Activated CD4-positive, alpha-beta memory T cell treated with anti-CD3 and anti-CD28 coated beads for 36 hours (primary cell): ENCODE results near the gene TENT5C. TPM values are rescaled to one million over a fixed set of nuclear protein-coding genes. Genes with fewer than 3 reads are reported as not detected.
A peak's percentile ranks its signal among the peaks of the same experiment; 100 is the strongest.

ENCODE experiments used
- CTCF ChIA-PET: fragments of 350-600 bp; sonication (Branson Sonifier 250); formaldehyde crosslinking; loops from one replicate; lab custom pipeline; 2021; ENCODE audit warnings: antibody characterized with exemption, inconsistent platforms; lab: Charles Lee
- POLR2A ChIA-PET: fragments of 350-600 bp; sonication (Branson Sonifier 250); formaldehyde crosslinking; loops from one replicate; lab custom pipeline; 2021; ENCODE audit warnings: antibody characterized with exemption; lab: Charles Lee
- DNase-seq: peaks from one replicate; pipeline ENCODE4 v3.0.0-alpha.2; 2020
- H3K27ac Mint-ChIP-seq: one replicate; pipeline ENCODE4 v1.8.0; 2021; ENCODE audit warnings: mixed read lengths
- H3K27me3 Mint-ChIP-seq: one replicate; pipeline ENCODE4 v1.8.0; 2021; ENCODE audit warnings: mixed read lengths
- H3K36me3 Mint-ChIP-seq: one replicate; pipeline ENCODE4 v1.8.0; 2021; ENCODE audit warnings: mixed read lengths
- H3K4me1 Mint-ChIP-seq: one replicate; pipeline ENCODE4 v1.8.0; 2021; ENCODE audit warnings: low read depth, mixed read lengths
- H3K4me3 Mint-ChIP-seq: one replicate; pipeline ENCODE4 v1.8.0; 2021; ENCODE audit warnings: mild to moderate bottlenecking, mixed read lengths
- H3K9me3 Mint-ChIP-seq: one replicate; pipeline ENCODE4 v1.8.0; 2021; ENCODE audit warnings: mixed read lengths
- intact Hi-C: fragments of 100-400 bp; cut with micrococcal nuclease; formaldehyde crosslinking; loops from one replicate; pipeline ENCODE4 v1.15.1; 2023
- total RNA-seq, 2 experiments: library from RNA; stranded (reverse); gene quantifications; one replicate each; pipeline ENCODE4 v1.2.3, GENCODE V29; 2021

TENT5C gene
- total RNA-seq, 2 experiments from 2014 or later = 13.8 to 14.0 TPM

DNA sequence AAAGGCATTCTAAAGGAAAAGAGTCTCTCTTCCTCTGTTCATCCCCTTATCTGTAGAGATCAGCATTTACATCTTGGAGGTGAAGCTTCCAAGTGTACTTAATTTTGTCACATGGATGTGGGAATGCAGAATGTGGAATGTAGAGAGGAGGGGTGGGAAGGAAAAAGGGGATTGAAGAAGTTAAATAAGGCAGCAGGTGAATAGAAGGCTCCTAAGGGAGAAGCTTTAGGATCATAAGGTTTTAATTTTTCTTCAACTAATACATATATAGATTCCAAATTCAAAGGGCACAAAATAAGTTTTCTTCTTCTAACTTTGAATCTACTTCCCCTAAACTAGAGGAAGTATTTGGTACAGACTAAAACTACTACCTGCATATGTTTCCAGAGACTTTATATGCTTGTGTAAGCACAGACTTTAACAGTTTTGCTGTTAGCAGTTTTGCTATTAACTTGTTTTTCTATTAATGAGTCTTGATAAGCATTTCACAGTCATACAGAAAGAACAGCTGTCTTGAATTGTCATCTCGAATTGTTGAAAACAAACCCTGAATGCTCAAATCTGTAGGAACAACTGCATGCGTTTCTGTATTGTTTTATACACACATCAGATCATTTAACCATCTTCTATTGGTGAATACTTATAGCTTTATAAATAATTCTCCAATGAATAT lies 12.7 kb downstream of the TENT5C start:
- POLR2A ChIA-PET = interaction anchor here (0.8 to 3.5 kb wide), 8 partner anchors 9 to 48 kb away, joined by 3 to 26 read pairs (median 4); partner anchors contain the start of gene TENT5C
- no peak overlapping the region for H3K27ac Mint-ChIP-seq
- H3K4me3 Mint-ChIP-seq = no peak overlapping the region
- no peak for DNase-seq
- H3K4me1 Mint-ChIP-seq = peaks cover 75% of the 10 kb centered on the region
- no peaks in the 10 kb centered on the region for H3K27me3 Mint-ChIP-seq
- CTCF ChIA-PET = interaction anchor here (1.1 to 2.4 kb wide), 7 partner anchors 11 to 83 kb away, joined by 3 to 15 read pairs (median 7); no protein-coding TSS in a partner anchor
- peaks cover 22% of the 10 kb centered on the region for H3K36me3 Mint-ChIP-seq
- intact Hi-C loops = loop anchor here (1.0 to 2.0 kb wide), 3 partner anchors 14 to 84 kb away; no protein-coding TSS in a partner anchor
- no peaks in the 10 kb centered on the region for H3K9me3 Mint-ChIP-seq

DNA sequence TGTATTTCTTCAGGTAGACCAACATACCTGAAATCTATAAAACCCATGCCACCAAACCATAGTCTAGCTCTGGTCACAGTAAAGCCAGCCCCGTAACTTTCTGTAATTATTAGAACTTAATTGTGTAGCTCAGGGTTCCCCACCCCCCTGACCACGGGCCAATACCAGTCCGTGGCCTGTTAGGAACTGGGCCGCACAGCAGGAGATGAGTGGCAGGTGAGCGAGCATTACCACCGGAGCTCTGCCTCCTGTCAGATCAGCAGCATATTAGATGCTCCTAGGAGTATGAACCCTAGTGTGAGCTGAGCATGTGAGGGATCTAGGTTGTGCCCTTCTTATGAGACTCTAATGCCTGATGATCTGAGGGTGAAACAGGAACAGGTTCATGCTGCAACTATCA lies 14.6 kb downstream of the TENT5C start:
- DNase-seq = no peak
- Mint-ChIP-seq H3K36me3 (peaks cover 37% of the 10 kb centered on the region), H3K9me3 (no peaks in the 10 kb centered on the region), H3K4me3 (no peak overlapping the region), H3K4me1 (peaks cover 57% of the 10 kb centered on the region), H3K27ac (no peak overlapping the region), H3K27me3 (no peaks in the 10 kb centered on the region)
- POLR2A ChIA-PET = interaction anchor here (2.1 kb wide), 1 partner anchor 14 kb away, joined by 5 read pairs; the partner anchor contains the start of gene TENT5C
- CTCF ChIA-PET = no interaction called here
- intact Hi-C loops = no loop called here

DNA sequence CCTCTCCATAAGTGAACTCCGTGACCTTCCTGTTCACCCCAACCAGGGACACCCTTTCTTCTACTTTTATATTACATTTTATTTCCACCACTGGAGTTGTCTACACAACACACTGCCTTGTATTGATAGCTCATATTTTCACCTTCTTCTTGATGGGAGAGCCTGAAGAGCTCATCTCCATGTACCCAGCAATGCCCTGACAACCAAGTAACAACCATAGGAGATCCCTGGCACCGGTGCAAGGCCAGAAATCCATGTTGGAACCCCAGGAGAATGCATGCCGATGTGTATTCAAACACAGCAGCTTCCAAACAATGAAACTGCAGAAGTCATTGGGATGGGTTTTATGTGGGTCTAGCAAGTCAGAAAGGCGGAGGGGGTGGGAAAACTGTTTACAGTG lies 15.5 kb downstream of the TENT5C start:
- Mint-ChIP-seq H3K27ac (no peak overlapping the region), H3K27me3 (no peaks in the 10 kb centered on the region), H3K36me3 (peaks cover 36% of the 10 kb centered on the region), H3K4me1 (peaks cover 48% of the 10 kb centered on the region), H3K4me3 (no peak overlapping the region), H3K9me3 (no peaks in the 10 kb centered on the region)
- CTCF ChIA-PET = interaction anchor here (1.2 to 2.2 kb wide), 2 partner anchors 35 to 137 kb away, joined by 4 to 5 read pairs; no protein-coding TSS in a partner anchor
- intact Hi-C loops = no loop called here
- POLR2A ChIA-PET = interaction anchor here (2.1 kb wide), 1 partner anchor 15 kb away, joined by 5 read pairs; the partner anchor contains the start of gene TENT5C
- no peak for DNase-seq

DNA sequence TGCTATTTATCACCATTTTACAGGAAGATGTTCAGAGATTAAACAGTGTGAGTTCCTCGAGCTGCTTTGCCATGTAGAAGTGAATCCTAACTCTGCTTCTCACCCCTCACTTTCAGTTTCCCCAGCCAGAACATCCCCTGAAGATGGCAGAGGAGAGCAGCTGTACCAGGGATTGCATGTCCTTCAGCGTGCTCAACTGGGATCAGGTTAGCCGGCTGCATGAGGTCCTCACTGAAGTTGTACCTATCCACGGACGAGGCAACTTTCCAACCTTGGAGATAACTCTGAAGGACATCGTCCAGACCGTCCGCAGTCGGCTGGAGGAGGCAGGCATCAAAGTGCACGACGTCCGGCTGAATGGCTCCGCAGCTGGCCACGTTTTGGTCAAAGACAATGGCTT lies 16.9 kb downstream of the TENT5C start:
- POLR2A ChIA-PET = interaction anchor here (0.7 kb wide), 2 partner anchors 37 to 621 kb away, joined by 3 to 4 read pairs; no protein-coding TSS in a partner anchor
- Mint-ChIP-seq H3K27ac (peak overlapping the region; percentile 26), H3K4me3 (no peak overlapping the region), H3K27me3 (no peaks in the 10 kb centered on the region), H3K4me1 (peaks cover 38% of the 10 kb centered on the region), H3K9me3 (no peaks in the 10 kb centered on the region), H3K36me3 (peaks cover 33% of the 10 kb centered on the region)
- intact Hi-C loops = no loop called here
- CTCF ChIA-PET = interaction anchor here (0.6 to 3.1 kb wide), 7 partner anchors 15 to 135 kb away, joined by 3 to 11 read pairs (median 3); no protein-coding TSS in a partner anchor
- no peak for DNase-seq

DNA sequence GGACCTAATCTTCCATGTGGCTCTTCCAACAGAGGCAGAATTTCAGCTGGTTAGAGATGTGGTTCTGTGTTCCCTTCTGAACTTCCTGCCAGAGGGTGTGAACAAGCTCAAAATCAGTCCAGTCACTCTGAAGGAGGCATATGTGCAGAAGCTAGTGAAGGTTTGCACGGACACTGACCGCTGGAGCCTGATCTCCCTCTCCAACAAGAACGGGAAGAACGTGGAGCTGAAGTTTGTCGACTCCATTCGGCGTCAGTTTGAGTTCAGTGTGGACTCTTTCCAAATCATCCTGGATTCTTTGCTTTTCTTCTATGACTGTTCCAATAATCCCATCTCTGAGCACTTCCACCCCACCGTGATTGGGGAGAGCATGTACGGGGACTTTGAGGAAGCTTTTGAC lies 17.3 kb downstream of the TENT5C start:
- ChIA-PET POLR2A (no interaction called here), CTCF (interaction anchor here (0.6 to 3.1 kb wide), 6 partner anchors 16 to 135 kb away, joined by 3 to 11 read pairs (median 4); no protein-coding TSS in a partner anchor)
- H3K4me3 Mint-ChIP-seq = no peak overlapping the region
- H3K36me3 Mint-ChIP-seq = peaks cover 33% of the 10 kb centered on the region
- H3K27ac Mint-ChIP-seq = no peak overlapping the region
- intact Hi-C loops = no loop called here
- no peaks in the 10 kb centered on the region for H3K27me3 Mint-ChIP-seq
- no peak for DNase-seq
- peaks cover 34% of the 10 kb centered on the region for H3K4me1 Mint-ChIP-seq
- no peaks in the 10 kb centered on the region for H3K9me3 Mint-ChIP-seq

DNA sequence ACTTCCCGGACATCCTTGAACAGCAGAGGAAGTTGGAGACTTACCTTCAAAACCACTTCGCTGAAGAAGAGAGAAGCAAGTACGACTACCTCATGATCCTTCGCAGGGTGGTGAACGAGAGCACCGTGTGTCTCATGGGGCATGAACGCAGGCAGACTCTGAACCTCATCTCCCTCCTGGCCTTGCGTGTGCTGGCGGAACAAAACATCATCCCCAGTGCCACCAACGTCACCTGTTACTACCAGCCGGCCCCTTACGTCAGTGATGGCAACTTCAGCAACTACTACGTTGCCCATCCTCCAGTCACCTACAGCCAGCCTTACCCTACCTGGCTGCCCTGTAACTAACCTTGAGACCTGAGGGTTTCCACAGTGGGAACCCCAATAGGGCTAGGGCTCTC lies 17.9 kb downstream of the TENT5C start:
- H3K4me1 Mint-ChIP-seq = peaks cover 29% of the 10 kb centered on the region
- ChIA-PET POLR2A (interaction anchor here (0.6 kb wide), 1 partner anchor 89 kb away, joined by 3 read pairs; no protein-coding TSS in a partner anchor), CTCF (interaction anchor here (1.0 to 3.1 kb wide), 3 partner anchors 16 to 51 kb away, joined by 3 to 11 read pairs (median 3); no protein-coding TSS in a partner anchor)
- H3K36me3 Mint-ChIP-seq = peaks cover 33% of the 10 kb centered on the region
- intact Hi-C loops = no loop called here
- H3K27me3 Mint-ChIP-seq = no peaks in the 10 kb centered on the region
- no peak overlapping the region for H3K4me3 Mint-ChIP-seq
- H3K27ac Mint-ChIP-seq = no peak overlapping the region
- H3K9me3 Mint-ChIP-seq = no peaks in the 10 kb centered on the region
- DNase-seq = no peak

DNA sequence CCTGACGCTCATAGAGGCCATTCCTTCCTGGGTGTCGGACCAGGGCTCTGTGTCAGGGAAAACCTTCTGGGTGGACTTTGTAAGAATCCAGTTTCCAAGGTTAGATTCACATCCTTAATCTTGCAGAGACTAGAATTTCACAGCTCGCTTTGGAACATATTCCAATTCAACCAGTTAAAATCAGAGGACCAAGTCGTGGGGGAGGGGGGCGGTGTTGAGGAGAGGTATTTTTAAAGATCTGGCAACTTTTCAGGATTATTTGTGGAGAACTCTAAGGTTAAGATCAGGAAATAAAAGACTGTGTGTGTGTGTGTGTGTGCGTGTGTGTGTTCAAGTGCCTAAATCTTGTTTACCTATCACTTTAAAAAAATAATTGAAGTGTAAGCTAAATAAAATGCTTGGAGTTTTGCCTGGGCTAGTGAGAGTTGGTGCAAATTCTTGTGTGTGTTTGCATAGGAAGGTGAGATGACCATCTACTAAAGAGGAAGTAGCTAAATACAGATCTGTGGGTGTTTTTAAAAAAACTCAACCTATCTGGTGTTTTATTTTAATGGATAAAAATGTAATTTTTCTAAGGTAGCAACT lies 21.8 kb downstream of the TENT5C start:
- Mint-ChIP-seq H3K4me3 (no peak overlapping the region), H3K27ac (no peak overlapping the region), H3K36me3 (peaks cover 28% of the 10 kb centered on the region), H3K4me1 (peaks cover 17% of the 10 kb centered on the region), H3K9me3 (no peaks in the 10 kb centered on the region), H3K27me3 (no peaks in the 10 kb centered on the region)
- ChIA-PET CTCF (interaction anchor here (1.1 to 1.2 kb wide), 2 partner anchors 27 to 93 kb away, joined by 3 to 4 read pairs; no protein-coding TSS in a partner anchor), POLR2A (no interaction called here)
- no peak for DNase-seq
- intact Hi-C loops = no loop called here

DNA sequence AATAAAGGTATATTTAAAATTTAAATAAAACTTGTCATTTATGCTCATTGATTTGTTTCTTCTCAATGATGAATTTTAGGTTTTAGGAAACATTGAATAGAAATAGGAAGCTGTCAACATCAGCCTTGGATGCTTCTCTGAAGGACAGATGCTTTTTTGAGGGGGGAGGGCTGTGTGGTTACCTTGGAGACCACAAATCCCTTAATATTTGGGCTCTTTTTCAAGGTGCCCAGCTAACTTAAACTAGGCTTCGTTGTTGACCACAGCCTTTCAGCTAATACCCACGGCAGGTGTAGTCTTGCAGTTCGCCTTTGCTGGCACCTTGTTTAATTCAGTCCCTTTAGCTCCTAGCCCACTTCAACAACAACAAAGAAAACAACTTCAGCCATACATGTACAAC lies 22.5 kb downstream of the TENT5C start:
- H3K9me3 Mint-ChIP-seq = no peaks in the 10 kb centered on the region
- no peak for DNase-seq
- H3K36me3 Mint-ChIP-seq = peaks cover 21% of the 10 kb centered on the region
- no peak overlapping the region for H3K27ac Mint-ChIP-seq
- H3K4me1 Mint-ChIP-seq = peaks cover 19% of the 10 kb centered on the region
- intact Hi-C loops = no loop called here
- ChIA-PET CTCF (interaction anchor here (1.1 kb wide), 1 partner anchor 27 kb away, joined by 3 read pairs; no protein-coding TSS in a partner anchor), POLR2A (no interaction called here)
- H3K4me3 Mint-ChIP-seq = no peak overlapping the region
- no peaks in the 10 kb centered on the region for H3K27me3 Mint-ChIP-seq

DNA sequence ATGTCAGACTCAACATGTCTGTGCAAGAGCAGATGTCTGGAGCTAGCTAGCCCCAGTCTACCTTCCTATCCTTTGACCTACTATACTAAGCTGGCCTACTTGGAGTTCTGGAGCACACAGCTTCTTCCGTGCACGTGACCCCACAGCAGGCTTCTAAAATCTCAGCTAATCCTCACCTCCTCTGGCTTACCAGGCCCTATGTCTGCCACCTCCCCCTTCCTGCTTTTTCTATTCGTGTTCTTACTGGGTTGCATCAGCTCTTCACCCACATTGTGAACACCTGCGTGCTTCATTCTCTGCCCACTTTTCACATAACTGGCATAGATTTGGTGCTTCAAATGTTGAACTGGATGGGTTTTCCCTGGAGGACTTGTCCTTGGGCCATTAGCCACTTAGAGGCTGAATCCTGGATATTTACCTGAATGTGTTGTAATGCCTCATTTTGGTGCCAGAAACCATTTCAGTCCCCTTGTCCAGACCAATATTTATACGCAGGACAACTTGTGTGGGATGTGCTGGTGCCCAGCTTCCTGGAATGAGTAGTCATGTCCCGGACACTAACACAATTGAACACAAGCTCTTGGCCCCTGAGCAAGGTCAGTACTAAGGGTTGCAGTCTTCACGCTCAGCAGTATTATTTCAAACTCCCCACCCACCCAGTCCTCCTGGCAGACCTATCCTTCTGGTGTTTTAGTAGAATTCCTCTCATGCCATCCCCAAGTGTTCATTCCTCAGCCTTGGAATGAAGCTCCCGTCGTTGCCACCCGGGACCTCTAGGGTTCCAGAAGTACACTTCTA lies 24.0 kb downstream of the TENT5C start:
- ChIA-PET POLR2A (interaction anchor here (0.6 to 1.6 kb wide), 2 partner anchors 11 to 295 kb away, joined by 3 to 6 read pairs; no protein-coding TSS in a partner anchor), CTCF (interaction anchor here (1.0 kb wide), 1 partner anchor 125 kb away, joined by 4 read pairs; no protein-coding TSS in a partner anchor)
- H3K4me3 Mint-ChIP-seq = no peak overlapping the region
- DNase-seq = no peak
- peaks cover 8% of the 10 kb centered on the region for H3K36me3 Mint-ChIP-seq
- intact Hi-C loops = no loop called here
- H3K4me1 Mint-ChIP-seq = peaks cover 23% of the 10 kb centered on the region
- H3K9me3 Mint-ChIP-seq = no peaks in the 10 kb centered on the region
- no peaks in the 10 kb centered on the region for H3K27me3 Mint-ChIP-seq
- no peak overlapping the region for H3K27ac Mint-ChIP-seq

DNA sequence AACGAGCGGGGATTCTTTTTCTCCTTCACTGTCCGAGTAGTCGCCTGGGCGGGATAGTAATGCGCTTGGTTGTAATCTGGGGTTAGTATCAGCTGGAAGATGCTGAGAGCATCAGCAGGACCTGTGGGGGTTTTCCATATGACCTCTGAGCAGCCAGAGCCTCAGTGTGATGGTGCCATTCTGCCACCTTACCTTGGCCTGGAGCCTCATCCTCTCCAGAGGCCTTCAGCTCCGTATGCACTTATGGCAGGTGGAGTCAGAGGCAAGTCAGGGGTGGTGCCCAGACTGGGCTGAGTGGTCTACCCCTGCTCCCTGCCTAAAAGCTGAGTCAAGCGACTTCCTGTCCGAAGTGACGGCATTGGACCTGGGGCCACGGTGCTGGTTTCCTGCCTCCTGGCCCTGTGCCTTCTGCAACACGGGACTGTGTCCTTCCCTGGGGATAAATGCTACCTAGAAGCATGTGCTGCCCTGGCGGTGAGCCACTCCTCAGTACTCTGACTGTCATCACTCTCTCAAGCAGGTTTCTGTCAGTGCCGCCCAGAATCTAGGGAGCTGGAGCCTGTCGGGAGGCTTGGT lies 24.7 kb downstream of the TENT5C start:
- ChIA-PET CTCF (no interaction called here), POLR2A (interaction anchor here (0.6 kb wide), 1 partner anchor 294 kb away, joined by 3 read pairs; no protein-coding TSS in a partner anchor)
- Mint-ChIP-seq H3K9me3 (no peaks in the 10 kb centered on the region), H3K4me1 (peaks cover 23% of the 10 kb centered on the region), H3K27ac (no peak overlapping the region), H3K27me3 (no peaks in the 10 kb centered on the region), H3K4me3 (no peak overlapping the region), H3K36me3 (peaks cover 2% of the 10 kb centered on the region)
- no peak for DNase-seq
- intact Hi-C loops = no loop called here
